K562 (cell line): ENCODE measurements around the gene PARD3B. TPM values are rescaled to one million over a fixed set of nuclear protein-coding genes. Genes with fewer than 3 reads are reported as not detected.
"Not testable (repeated sequence)": the region's sequence is repeated elsewhere in the genome, so short reads cannot be mapped to it uniquely, and the experiment has no call there.

Source experiments
- ATAC-seq: fragments of 200-7000 bp; cut with Tn5 transposase; 3 replicates; pipeline ENCODE4 v1.9.1; 2020; ENCODE audit warnings: moderate library complexity
- BruUV-seq: library from RNA; stranded (reverse); fragments of 400-500 nt; replicated peaks from 2 replicates; lab custom pipeline; 2021; lab: Mats Ljungman, UMichigan
- CTCF ChIA-PET: fragments of 300-600 bp; formaldehyde crosslinking; extraction: SDS; loops from one replicate; lab custom pipeline; 2021; ENCODE audit warnings: low intra/inter-chr PET ratio; lab: Yijun Ruan, JAX
- POLR2A ChIA-PET: fragments of 300-600, 350-650 bp; sonication (Branson Sonifier 250); formaldehyde crosslinking; extraction: SDS; loops from one replicate; lab custom pipeline; 2021; ENCODE audit warnings: antibody characterized with exemption, inconsistent platforms; lab: Yijun Ruan, JAX
- DNase-seq, 4 experiments: peaks; one replicate each; pipeline versions ENCODE4 v3.0.0 to v3.0.0-alpha.2; 2011 to 2018; ENCODE audit warnings: low spot score in 3 of 4, mixed read lengths in 3 of 4; ENCODE audit errors: extremely low read depth in 1 of 4
- FAIRE-seq: peaks from 2 replicates; lab custom pipeline; 2011; peaks lifted over from hg19 to GRCh38; lab: Jason Lieb, UNC
- H2AFZ ChIP-seq: 2 replicates; pipeline ENCODE4 v1.6.0; 2011; ENCODE audit warnings: low read depth, low read length, control low read depth, inconsistent platforms
- H3K27ac ChIP-seq: fragments of 200-600 bp; 3 replicates; pipeline ENCODE4 v1.8.0; 2011; ENCODE audit warnings: low read depth, mild to moderate bottlenecking, control low read depth, inconsistent platforms, low read length, moderate library complexity, mixed read lengths; ENCODE audit errors: extremely low read depth
- H3K27me3 ChIP-seq, 2 experiments: fragments of 300-600 bp in 1 of 2; 2 replicates in 1 of 2; 3 replicates in 1 of 2; pipeline versions ENCODE4 v1.6.0 to v1.8.0; 2011; ENCODE audit warnings: inconsistent platforms in 2 of 2, low read length in 2 of 2, mild to moderate bottlenecking in 1 of 2, mixed read lengths in 1 of 2, moderate library complexity in 1 of 2; ENCODE audit not compliant: control insufficient read depth in 2 of 2, insufficient read depth in 2 of 2
- H3K36me3 ChIP-seq: fragments of 300-600 bp; 3 replicates; pipeline ENCODE4 v1.8.0; 2011; ENCODE audit warnings: mild to moderate bottlenecking, low read length, inconsistent platforms; ENCODE audit not compliant: control insufficient read depth, insufficient read depth
- H3K4me1 ChIP-seq, 2 experiments: fragments of 200-600 bp in 1 of 2; replicated peaks in 1 of 2; 2 replicates in 1 of 2; 3 replicates in 1 of 2; pipeline versions ENCODE4 v1.5.1 to v1.8.0; 2011; ENCODE audit warnings: inconsistent platforms in 2 of 2, low read length in 2 of 2, mild to moderate bottlenecking in 1 of 2, mixed read lengths in 1 of 2, moderate library complexity in 1 of 2; ENCODE audit not compliant: control insufficient read depth in 2 of 2, insufficient read depth in 2 of 2
- H3K4me2 ChIP-seq: 2 replicates; pipeline ENCODE4 v1.6.1; 2011; ENCODE audit warnings: low read length, control low read depth, inconsistent platforms, mixed read lengths; ENCODE audit not compliant: insufficient read depth
- H3K4me3 ChIP-seq: fragments of 200-600 bp; sonication (generic), shearing (Covaris generic); 2 replicates; pipeline ENCODE4 v1.5.1; 2016; ENCODE audit warnings: control low read depth, inconsistent platforms
- H3K79me2 ChIP-seq: fragments of 200-600 bp; 3 replicates; pipeline ENCODE4 v1.8.0; 2011; ENCODE audit warnings: low read length, inconsistent platforms; ENCODE audit not compliant: control insufficient read depth, insufficient read depth
- H3K9ac ChIP-seq, 2 experiments: 2 replicates each; pipeline versions ENCODE4 v1.6.0 to v1.6.1; 2011; ENCODE audit warnings: low read depth in 2 of 2, low read length in 2 of 2, control low read depth in 1 of 2, inconsistent platforms in 1 of 2, mild to moderate bottlenecking in 1 of 2, mixed read lengths in 1 of 2; ENCODE audit not compliant: insufficient read depth in 1 of 2
- H3K9me1 ChIP-seq: one replicate; pipeline ENCODE4 v1.6.0; 2011; ENCODE audit warnings: inconsistent platforms, mild to moderate bottlenecking, low read length, moderate library complexity; ENCODE audit not compliant: control insufficient read depth, insufficient read depth
- H3K9me3 ChIP-seq: replicated peaks from 2 replicates; pipeline ENCODE4 v1.5.1; 2011; ENCODE audit warnings: low read depth, low read length, inconsistent platforms; ENCODE audit not compliant: control insufficient read depth, insufficient read depth
- H4K20me1 ChIP-seq: replicated peaks from 2 replicates; pipeline ENCODE4 v1.6.1; 2011; ENCODE audit warnings: low read length, inconsistent platforms, mixed read lengths; ENCODE audit not compliant: control insufficient read depth, insufficient read depth
- DNMT1 ChIP-seq: fragments of 450-650 bp; IDR thresholded peaks from 2 replicates; pipeline ENCODE4 v1.6.1; 2016; ENCODE audit warnings: antibody characterized with exemption, mild to moderate bottlenecking
- ERF ChIP-seq: fragments of 450-650 bp; formaldehyde crosslinking; IDR thresholded peaks from 2 replicates; pipeline ENCODE4 v1.4.0; 2020; ENCODE audit warnings: mild to moderate bottlenecking, mixed read lengths
- FOXA3 ChIP-seq, 2 experiments: fragments of 450-650 bp in 1 of 2; sonication (generic) in 1 of 2; formaldehyde crosslinking; IDR thresholded peaks in 1 of 2; conservative IDR thresholded peaks in 1 of 2; 2 replicates each; pipeline versions ENCODE4 v1.4.0 to v1.8.0; 2020 to 2022; ENCODE audit warnings: mild to moderate bottlenecking in 2 of 2, missing genetic modification reagents in 1 of 2
- GTF2E2 ChIP-seq: fragments of 200-800 bp; sonication (Bioruptor generic); IDR thresholded peaks from 2 replicates; pipeline ENCODE4 v1.6.1; 2016; ENCODE audit warnings: missing genetic modification characterization, missing compliant biosample characterization
- HDAC8 ChIP-seq: fragments of 450-650 bp; IDR thresholded peaks from 2 replicates; pipeline ENCODE4 v1.6.1; 2016; ENCODE audit warnings: mild to moderate bottlenecking, missing genetic modification characterization, moderate library complexity, missing compliant biosample characterization
- ILF3 ChIP-seq: fragments of 450-650 bp; IDR thresholded peaks from 2 replicates; pipeline ENCODE4 v1.6.1; 2018; ENCODE audit warnings: antibody characterized with exemption, mild to moderate bottlenecking, moderate library complexity, borderline replicate concordance
- STAT5A ChIP-seq: IDR thresholded peaks from 2 replicates; pipeline ENCODE4 v1.6.1; 2012; ENCODE audit warnings: low read length, inconsistent platforms, borderline replicate concordance
- ZKSCAN1 ChIP-seq: fragments of 150-350 bp; IDR thresholded peaks from 2 replicates; pipeline ENCODE4 v1.6.1; 2016; ENCODE audit warnings: low read depth, low read length
- ZNF232 ChIP-seq: sonication (generic); formaldehyde crosslinking; IDR thresholded peaks from 2 replicates; pipeline ENCODE4 v1.8.0; 2022; ENCODE audit warnings: mild to moderate bottlenecking, missing genetic modification reagents
- WGBS: fragments of 100-300 bp; shearing (Covaris generic); methylation state at CpG from one replicate; pipeline ENCODE4 v1.1.6; 2016; ENCODE audit warnings: low coverage, mixed read lengths; ENCODE audit not compliant: insufficient coverage; ENCODE audit errors: missing lambda C conversion rate; 5-methylcytosine and 5-hydroxymethylcytosine counted together
- in situ Hi-C: fragments of 300-500 bp; cut with MboI; formaldehyde crosslinking; loops from 4 replicates; pipeline ENCODE4 v1.15.0; 2018; ENCODE audit warnings: inconsistent platforms, mixed read lengths
- intact Hi-C: fragments of 100-400 bp; cut with micrococcal nuclease; formaldehyde crosslinking; loops from 2 replicates; pipeline ENCODE4 v1.14.2; 2022
- polyA plus RNA-seq, 8 experiments: library from polyadenylated mRNA; depleted of rRNA in 4 of 8; stranded (reverse) in 5 of 8; unstranded in 3 of 8; fragments of >200 nt; fragmentation: Nextera tagmentation in 2 of 8; fragmentation: Illumina TruSeq in 1 of 8; extraction: Ambion mirVana in 2 of 8; extraction: Trizol in 1 of 8; gene quantifications; 2 replicates each; pipeline versions ENCODE4 v1.2.1 to v1.2.3, GENCODE V29; 2011 to 2014; ENCODE audit warnings: inconsistent platforms in 1 of 8, missing spikeins in 1 of 8
- total RNA-seq, 7 experiments: library from RNA; depleted of rRNA in 6 of 7; stranded (reverse); fragments of >200 nt in 6 of 7; fragmentation: Illumina TruSeq in 2 of 7; extraction: Trizol in 2 of 7; gene quantifications; 2 replicates each; pipeline versions ENCODE4 v1.2.1 to v1.2.3, GENCODE V29; 2011 to 2021; ENCODE audit warnings: low replicate concordance in 1 of 7

The PARD3B gene
- total and polyA plus RNA-seq, 9 of the 15 experiments (the other 6 are each of a cell fraction or from before 2014, with no cell fraction given) = 0.15 to 3.0 (median 1.1) TPM

GRCh38 chr2:205484764-205485163, 939.5 kb downstream of the PARD3B start:
- H3K4me2 ChIP-seq = no peak overlapping the region
- TF ChIP-seq GTF2E2 (tag) (no peak), ILF3 (no peak), ZKSCAN1 (no peak), HDAC8 (tag) (no peak), DNMT1 (no peak), STAT5A (no peak), ERF (CRISPR knock-in tag) (no peak), ZNF232 (CRISPR knock-in tag) (no peak), FOXA3 (CRISPR knock-in tag; conservative IDR thresholded peaks at IDR 0.05 in 1 of 2, IDR thresholded peaks at IDR 0.05 in 1 of 2) (no peak)
- TF ChIP-seq, all 486 proteins: peak for 0
- no peak overlapping the region for H3K4me3 ChIP-seq
- WGBS = 10% methylated on average over 4 of the region's 4 CpGs
- DNase-seq (no peak), FAIRE-seq (no peak), ATAC-seq (no peak)
- H3K9ac ChIP-seq = no peak overlapping the region
- intact Hi-C loops = no loop called here
- no TSS peak for BruUV-seq
- H2AFZ ChIP-seq = no peak overlapping the region
- H3K36me3 ChIP-seq = no peaks in the 10 kb centered on the region
- no peaks in the 10 kb centered on the region for H3K27me3 ChIP-seq
- no peak overlapping the region for H3K27ac ChIP-seq
- no peaks in the 10 kb centered on the region for H3K9me1 ChIP-seq
- no peaks in the 10 kb centered on the region for H4K20me1 ChIP-seq
- POLR2A ChIA-PET = no interaction called here
- H3K9me3 ChIP-seq = no peaks in the 10 kb centered on the region
- H3K79me2 ChIP-seq = no peaks in the 10 kb centered on the region
- CTCF ChIA-PET = no interaction called here
- H3K4me1 ChIP-seq = no peaks in the 10 kb centered on the region
- in situ Hi-C loops = no loop called here

DNA sequence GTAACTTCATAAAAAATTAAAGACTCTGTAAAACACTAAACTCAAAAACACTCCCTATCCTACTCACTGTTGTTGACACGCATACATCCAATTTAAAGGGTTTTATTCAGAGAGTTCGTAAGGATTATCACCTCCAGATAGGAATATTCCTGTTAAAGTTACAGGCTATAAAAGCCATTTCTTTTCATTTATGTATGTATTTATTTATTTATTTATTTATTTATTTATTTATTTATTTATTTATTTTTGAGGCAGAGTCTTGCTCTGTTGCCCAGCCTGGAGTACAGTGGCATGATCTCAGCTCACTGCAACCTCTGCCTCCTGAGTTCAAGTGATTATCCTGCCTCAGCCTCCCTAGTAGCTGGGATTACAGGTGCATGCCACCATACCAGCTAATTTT, 948.3 kb downstream of the PARD3B start:
- FAIRE-seq, DNase-seq: not testable (repeated sequence)

More for the DNA sequence above, 948.3 kb downstream of the PARD3B start:
- H3K9ac ChIP-seq, H3K27me3 ChIP-seq, CTCF ChIA-PET, H3K9me1 ChIP-seq, intact Hi-C loops, H3K9me3 ChIP-seq, H3K27ac ChIP-seq, H3K36me3 ChIP-seq, ATAC-seq, in situ Hi-C loops, H3K4me1 ChIP-seq, H3K79me2 ChIP-seq, POLR2A ChIA-PET, H3K4me2 ChIP-seq, H3K4me3 ChIP-seq, H4K20me1 ChIP-seq, H2AFZ ChIP-seq, BruUV-seq: not testable (repeated sequence)
- 2% methylated on average over 2 of the region's 2 CpGs for WGBS
